NOMO-1 treated with DMSO at 0.1 percent for 48 hours (cell line): ENCODE measurements around the gene FAM181A.
A peak's percentile ranks its signal among the peaks of the same experiment; 100 is the strongest.

ENCODE experiments used
- DNase-seq: peaks from one replicate; lab custom pipeline; 2025; ENCODE audit not compliant: unreplicated experiment; lab: John Stamatoyannopoulos, UW

Gene FAM181A

DNA sequence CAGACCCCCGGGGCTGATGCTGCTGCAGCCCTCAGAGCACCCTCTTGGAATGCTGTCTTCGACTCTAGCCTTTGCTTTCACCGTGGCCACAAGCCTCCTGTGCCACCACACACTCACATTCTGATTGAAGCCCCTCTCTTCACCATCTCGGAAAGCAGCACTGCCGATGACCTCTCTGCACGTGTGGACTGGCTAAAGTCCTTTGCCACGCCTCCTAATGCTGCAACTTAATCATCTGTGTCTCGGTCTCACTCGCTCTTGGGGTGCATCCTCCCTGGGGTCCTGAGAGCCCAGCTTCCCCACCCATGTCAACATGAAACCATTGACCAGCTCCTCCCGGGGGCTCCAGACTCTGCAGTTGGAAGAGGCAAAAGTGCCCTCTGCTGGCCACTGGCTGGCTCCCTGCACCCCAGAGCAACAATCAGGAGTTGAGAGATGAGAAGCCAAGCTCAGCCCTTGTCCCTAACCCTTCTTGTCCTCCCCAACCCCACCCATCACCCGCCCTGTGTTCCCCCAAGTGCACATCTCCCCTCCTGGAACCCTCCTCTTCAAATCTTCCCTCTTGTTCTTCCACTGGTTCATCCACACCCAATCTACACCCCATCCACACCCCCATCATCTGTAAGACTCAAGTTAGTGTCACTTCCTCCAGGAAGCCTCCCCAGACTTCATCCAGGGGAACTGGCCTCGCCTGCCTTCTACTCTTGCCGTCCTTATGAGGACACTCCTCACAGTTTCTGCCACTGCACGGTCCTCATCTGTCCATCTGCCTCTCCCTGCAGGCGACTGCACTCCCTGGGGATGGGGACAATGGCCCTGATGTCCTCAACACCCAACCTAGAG, 23.6 kb upstream of the FAM181A start:
- no peak for DNase-seq

DNA sequence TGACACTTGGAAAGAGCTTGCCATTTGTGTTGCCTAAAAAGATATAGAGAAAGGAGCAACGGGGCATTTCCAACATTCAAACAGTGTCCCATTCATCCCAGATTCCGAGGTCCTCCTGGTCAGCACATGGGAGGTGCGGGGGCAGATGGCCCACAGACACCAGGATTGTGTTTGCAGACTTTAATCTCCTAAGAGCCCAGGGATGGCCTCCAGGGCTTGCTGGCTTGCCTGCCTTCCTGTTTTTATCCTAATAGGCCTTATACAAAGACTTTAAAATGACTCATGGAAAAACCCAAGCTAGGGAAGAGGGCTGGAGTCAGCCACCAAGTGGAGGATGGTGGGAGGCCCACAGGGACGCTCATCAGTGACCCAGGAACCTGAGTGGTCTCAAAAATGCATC, 21.5 kb upstream of the FAM181A start:
- DNase-seq, result no peak

DNA sequence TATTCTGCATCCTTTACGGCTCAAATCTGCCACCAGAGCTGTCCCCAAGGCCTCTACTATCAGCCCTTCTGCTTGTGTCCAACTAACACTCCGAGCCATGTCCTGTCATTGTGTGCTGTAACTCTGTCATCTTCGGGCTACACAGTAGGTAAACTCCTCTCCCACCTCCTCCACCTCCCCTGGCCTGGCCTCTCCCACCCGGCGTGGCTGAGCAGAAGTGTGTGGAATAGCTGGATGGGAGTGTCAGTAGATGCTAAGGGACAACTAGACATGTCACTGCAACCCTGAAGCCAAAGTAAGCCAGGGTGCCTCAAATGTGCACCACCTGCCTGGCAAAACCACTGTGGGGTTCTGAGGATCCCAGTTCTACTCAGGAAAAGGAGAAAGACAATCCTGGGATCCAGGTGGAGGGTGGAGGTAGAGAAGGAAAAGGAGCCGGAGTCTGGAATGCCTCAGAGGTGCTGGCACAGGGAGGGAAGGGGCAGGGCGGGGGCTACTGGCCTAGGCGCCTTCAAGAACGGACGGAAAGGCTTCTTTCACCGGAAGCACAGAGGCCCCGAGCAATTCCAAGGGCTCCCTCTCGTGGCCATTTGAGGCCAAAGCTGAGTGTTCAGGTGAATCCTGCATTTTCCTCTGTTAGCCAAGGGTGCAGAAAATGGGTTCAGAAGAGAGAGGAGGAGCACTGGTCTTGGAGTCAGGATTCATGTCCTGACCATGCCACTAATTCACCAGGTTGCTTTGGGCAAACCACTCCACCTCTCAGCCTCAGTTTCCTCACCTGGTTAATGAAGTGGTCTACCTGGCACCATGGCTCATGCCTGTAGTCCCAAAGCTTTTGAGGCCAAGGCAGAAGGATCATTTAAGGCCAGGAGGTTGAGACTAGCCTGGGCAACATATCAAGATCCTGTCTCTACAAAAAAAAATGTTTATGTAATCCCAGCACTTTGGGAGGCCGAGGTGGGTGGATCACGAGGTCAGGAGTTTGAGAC, 20.5 kb upstream of the FAM181A start:
- peak; percentile 52 for DNase-seq

DNA sequence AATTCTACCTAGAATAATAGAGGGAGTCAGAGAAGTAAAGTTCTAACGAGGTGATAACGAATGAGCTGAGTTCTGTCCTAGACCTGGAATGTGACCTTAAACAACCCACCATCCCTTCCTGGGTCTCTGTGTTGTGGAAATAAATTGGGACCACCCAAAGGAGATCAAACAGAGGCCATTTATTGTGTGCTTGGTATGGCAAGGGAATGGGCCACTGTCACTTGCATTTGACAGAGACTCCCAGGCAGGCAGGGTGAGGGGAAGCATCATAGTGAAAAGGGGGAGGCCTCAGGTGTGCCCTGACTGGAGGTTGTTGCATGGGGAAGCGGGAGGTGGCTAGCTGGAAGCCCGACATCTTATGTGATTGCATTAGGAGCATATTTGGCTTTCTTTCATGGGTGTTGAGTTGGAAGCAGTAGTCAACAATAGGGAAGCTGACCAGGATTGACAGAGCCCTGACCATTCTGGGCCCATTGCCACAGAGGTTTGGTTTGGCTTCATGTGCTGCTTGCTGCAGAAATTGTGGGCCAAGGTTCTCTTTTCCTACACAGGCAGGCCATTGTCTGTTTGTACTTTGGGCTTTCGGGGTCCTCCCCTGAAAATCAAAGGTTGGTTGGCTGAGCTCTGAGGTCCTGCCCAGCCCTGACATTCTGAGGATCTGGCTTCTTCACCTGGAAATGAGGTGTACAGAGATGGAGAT, 17.6 kb upstream of the FAM181A start:
- DNase-seq, result no peak

DNA sequence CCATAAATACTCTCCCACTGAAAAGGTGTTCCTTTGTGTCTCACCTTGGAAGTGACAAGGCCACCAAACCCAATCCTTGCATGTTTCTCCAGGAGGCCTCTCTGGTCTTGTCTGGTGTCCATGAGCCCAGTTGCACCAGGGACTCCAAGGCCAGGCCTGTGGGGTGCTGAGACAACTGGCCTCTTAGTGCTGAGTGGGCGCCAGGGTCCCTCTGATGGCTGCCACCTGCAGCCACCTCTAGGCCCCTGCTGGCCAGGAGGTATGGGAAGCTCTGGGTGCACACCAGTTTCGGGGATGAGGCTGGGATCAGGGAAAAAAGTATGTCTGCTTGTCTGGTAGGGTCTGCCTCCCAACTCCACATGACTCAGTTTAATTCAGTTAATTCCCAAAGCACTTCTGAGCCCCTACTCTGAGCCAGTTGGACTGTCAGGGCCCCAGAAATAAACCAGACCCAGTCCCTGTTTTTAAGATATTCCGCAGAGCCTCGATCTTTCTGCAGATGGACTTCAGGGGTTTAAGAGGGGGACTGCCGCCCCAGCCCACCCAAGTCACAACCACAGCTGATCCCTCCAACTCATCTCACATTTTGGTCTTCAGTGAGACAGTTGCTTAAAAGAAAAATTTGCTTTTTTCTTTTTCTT, 15.0 kb upstream of the FAM181A start:
- no peak for DNase-seq

DNA sequence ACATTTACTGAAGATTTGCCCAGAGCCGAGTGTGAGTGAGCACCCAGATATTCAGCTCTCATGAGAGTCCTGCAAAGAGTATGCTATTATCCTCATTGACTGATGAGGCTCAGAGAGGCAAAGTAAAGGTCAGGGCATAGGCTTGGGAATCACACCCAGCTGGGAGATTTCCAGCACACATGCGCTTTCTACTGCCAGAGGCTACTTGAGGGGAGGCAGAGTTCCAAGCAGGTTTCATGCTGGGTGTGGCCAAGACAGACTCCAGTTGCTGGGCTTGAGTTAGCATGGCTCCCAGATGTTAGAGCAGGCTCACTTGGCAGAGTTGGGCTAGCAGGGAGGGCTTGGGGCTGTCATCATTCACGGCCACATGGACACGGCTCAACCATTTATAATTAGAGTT, 14.4 kb upstream of the FAM181A start:
- no peak for DNase-seq

DNA sequence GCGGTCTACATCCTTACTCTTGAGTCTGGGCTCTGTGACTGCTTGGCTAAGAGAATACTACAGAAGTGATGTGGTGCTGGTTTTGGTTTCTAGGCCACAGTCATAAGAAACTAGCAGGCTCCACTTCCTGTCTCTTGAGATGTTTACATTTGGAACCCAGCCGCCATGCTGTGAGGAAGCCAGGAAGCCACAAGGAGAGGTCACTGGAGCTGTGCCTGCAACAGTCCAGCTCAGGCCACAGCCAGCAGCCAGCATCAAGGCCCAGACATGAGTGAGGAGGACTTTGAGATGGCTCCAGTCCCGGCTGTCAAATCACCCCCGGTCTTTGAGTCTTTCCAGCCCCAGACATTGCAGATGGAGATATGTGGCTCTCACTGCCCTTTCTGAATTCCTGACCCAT, 12.9 kb upstream of the FAM181A start:
- no peak for DNase-seq

DNA sequence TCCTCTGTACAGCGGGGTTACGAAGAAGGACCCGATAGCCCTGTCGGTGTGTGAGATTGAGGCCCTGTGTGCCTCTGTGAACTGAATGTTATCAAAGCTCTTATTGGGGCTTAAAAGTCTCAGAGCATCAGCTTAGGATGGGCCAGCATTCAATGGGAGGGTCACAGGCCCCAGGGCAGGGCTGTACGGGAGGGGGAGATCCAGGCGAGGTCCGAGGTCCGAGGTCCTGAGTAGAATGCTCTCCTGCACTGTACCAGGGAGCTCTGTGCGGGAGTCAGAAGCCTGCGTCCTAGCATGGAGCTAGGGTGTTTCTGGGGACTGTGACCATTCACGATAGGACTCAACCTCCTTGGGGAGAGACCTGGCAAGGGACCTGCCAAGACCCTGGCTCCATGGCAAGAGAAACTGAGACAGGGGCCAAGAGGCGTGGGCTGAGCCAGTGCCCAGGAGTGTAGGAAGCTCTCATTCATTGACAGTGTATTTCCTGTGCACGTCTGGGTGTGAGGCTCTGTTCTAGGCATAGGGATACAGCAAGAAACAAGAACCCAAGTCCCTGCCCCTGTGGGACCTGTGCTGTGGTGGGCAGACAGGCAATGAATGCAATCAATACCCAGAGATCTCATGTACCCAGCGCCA, 12.0 kb upstream of the FAM181A start:
- DNase-seq, result no peak

DNA sequence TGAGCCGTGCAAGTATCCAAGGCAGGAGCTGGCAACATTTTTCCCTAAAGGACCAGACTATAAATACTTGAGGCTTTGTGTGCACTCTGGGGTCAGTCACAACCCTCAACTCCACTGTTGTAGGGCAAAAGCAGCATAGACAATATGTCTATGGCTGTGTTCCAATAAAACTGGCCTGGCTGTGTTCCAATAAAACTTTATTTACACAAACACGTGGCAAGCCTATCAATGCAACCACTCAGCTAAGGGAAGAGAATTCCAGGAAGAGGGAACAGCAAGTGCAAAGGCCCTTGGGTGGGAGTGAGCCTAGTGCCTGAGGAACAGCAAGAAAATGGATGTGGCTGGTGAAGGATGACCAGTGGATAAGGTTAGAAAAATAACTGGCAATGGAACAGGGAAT, 11.3 kb upstream of the FAM181A start:
- DNase-seq, result no peak

DNA sequence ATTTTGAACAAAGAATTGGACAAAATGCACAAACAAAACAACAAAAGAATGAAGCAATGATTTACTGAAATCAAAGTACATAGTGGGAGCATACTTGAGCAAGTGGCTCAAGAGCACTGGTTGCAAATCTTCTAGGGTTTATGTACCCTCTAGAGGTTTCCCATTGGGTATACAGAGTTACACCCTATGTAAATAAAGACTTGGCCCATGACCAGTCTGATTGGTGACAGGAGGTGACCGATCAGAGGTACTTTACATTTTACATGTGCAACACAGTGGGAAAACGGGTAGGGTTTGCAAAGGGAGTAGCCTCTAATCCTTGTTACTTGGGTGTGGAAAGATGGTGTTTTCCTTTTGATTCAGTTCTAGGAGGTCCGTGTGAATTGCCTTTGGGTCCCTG, 10.6 kb upstream of the FAM181A start:
- DNase-seq, result no peak

DNA sequence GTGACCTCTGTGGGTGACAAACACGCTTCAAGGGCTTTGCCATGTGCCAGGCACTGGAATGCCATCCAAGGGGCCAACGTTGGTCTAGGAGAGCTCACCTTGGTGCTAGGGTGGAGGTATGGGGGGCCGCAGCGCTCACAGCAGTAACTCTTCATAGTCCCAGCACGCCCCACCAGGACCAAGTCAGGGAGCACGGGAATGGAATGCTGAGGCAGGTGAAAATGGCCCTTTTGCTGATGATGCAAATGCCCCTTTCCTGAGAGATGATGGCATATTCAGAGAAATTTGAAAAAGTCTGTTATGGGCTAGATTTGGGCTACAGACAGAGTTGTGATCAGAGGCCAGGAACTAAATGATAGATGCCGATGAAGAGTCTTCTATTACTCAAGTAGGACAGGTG, 10.0 kb upstream of the FAM181A start:
- DNase-seq, result no peak

DNA sequence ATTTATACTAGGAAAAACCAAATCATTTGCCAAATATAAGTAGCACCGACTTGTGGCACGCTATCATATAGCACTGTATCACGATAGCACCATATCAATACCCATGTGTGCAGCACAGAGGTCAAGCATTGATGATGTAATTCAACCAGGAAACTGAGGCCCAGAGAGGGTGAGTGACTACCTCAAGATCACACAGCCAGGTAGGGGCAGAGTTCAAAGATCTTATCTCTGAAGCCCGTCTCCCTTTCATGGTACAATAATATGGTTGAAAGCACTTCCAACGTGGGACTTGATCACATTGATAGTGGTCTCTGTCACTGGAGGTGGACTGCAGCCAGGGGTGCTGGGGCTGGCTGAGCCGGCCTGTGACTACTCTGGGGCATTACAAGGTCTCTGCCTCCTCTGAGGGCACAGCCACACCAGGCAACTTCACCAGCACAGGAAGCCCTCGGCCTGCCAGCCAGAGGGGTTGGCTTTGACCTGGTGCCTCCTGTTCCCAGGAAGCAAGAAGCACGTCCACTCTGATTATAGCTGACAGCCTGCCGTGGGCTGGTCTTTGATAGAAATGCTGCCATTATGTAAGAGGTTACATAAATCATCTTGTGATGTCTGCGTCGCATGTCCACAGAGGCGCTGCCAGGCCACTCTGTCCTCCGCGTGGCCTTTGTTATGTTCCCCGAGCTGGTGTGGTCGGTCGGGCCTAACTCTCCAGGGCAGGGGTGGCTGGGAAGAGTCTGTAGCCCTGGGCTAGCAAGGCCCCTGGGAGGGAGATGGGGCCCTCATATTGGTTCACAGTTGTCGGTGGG, 5.9 kb upstream of the FAM181A start:
- DNase-seq, result no peak

DNA sequence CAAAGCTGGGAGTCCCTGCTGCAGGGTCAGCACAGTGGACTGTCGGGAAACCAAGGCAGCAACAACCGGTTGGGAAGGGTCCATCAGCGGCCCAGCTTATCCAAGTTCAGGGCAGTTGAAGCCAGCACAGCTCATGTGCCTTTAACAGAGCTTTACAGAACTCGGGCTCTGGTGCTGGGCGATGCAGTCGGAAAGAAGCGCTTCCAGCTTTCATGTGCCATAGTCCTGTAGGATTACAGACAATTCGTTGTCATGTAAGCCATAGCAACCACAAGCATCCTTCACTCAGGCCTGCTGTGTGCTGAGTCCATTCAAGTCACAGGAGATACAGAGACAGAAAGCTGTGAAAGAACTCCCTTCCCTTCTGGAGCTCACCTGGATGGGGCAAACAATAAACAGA, 3.5 kb upstream of the FAM181A start:
- DNase-seq, result no peak

DNA sequence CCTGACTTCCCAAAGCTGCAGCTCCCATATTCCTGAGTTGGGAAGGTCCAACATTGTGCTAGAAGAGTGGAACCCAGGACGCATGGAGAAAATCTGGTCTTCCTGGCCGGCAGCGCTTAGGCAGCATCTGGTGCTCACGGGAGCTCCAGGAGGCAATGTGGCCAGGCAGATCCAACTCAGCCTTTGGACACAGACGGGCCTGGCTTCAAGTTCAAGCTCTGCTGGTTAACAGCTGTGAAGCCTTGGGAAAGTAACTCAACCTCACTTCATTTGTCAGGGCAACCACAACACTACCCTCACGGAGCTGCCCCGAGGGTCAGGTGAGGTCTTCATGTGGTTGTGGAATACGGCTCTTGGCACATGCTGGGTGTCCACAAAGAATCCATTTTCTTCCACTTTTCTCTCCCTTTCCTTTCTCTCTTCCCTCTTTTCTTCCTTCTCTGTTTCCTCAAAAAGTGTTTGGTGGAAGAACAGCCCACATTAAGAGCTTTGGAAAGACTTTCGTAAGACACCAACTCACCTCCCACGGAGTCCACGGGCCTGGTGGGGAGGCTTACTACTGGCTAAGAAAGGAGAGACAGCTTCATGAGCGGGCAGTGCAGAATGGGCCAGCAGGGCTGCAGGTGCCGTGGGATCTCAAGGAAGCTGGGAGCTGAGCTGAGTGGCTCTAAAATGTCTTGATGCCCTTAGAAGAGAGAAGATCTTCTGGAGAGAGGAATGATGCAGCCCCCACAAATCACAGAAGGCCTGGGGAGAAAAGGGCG, 2.4 kb upstream of the FAM181A start:
- no peak for DNase-seq

DNA sequence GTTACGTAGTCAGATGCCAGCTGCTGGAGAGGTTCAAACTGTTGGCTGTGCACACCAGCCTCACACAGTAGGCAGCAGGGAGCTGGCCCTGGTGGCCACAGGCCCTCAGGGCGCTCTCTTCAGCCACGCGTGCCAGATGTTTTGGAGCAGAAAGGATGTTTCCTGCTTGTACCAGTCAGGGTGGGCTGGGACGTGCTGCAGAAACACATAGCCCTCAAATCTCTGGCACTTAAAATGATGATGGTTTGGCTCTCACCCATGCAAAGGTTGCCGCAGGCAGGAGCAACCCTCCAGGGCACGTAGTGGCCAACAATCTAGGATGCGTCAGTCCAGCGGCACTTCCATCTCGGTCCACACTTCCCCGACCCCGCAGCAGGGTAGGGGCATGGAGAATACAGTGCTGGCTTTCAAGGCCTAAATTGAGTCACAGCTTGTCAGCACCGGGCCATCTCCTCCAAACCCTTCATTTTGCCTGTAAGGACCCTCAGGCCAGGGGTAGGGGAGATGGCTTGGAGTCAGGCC, 1.7 kb upstream of the FAM181A start:
- DNase-seq, result no peak

DNA sequence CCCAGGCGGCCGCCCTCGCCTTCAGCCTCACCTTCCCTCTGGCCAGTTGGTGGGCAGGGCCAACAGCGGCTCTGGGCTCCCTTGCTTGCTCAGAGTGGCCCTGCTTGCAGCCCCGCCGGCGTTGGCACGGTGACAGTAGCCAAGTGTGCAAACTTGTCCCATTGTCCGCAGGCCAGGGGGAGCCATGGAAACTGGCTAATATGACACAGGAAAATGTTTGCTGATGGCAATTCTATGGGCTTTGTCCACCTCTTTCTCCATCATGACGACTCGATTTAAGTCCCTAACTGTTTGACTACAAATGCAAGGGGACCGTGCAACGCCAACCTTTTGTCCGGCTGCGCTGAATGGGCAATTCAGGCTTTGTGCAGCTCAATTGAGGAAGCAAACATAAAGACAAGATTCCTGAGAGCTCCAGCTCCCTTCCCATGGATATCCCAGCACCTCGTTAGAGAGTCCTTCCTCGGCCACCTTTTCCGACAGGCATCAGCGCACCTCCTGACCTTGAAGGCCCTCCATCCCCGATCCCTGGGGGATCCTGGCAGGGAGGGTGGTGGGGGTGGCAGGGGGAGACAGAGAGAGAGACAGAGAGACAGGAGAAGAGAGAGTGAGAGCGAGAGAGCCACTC, 785 bp upstream of the FAM181A start:
- no peak for DNase-seq

DNA sequence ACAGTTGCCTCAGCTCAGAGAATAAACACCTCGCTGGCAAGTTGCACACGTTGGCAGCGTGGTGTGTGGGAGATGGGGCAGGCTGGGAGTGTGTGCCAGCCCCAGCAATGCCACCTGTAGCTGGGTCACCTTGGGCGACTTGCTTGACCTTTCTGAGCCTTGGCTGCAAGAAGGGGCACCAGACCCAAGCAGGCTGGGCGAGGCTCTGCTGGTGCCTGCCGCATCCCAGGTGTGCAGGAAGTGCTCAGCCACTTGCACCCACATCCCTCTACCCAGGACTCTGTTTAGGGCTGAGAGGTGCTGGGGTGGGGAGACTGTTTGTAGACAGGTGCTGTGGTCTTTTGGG, 629 bp downstream of the FAM181A start:
- no peak for DNase-seq
